H7 (cell line): ENCODE results near the gene KCNMA1. TPM values are rescaled to one million over a fixed set of nuclear protein-coding genes. Genes with fewer than 3 reads are reported as not detected.

Experiments used
- DNase-seq: peaks from one replicate; pipeline ENCODE4 v3.0.0; 2012
- H3K27me3 ChIP-seq: 2 replicates; pipeline ENCODE4 v1.6.0; 2011; ENCODE audit warnings: mild to moderate bottlenecking, low read length; ENCODE audit not compliant: control insufficient read depth, insufficient read depth
- H3K36me3 ChIP-seq: replicated peaks from 2 replicates; pipeline ENCODE4 v1.5.1; 2011; ENCODE audit warnings: low read length; ENCODE audit not compliant: control insufficient read depth, insufficient read depth
- H3K4me3 ChIP-seq: 2 replicates; pipeline ENCODE4 v1.5.1; 2011; ENCODE audit warnings: low read depth, mild to moderate bottlenecking, control low read depth, low read length, moderate library complexity; ENCODE audit not compliant: insufficient read depth
- total RNA-seq: library from RNA; depleted of rRNA; stranded (reverse); fragments of >200 nt; shearing (Covaris generic); gene quantifications from 2 replicates; pipeline ENCODE4 v1.2.3, GENCODE V29; 2014

Gene KCNMA1
- total RNA-seq, 1 experiment from 2014 or later = 0.94 TPM

DNA sequence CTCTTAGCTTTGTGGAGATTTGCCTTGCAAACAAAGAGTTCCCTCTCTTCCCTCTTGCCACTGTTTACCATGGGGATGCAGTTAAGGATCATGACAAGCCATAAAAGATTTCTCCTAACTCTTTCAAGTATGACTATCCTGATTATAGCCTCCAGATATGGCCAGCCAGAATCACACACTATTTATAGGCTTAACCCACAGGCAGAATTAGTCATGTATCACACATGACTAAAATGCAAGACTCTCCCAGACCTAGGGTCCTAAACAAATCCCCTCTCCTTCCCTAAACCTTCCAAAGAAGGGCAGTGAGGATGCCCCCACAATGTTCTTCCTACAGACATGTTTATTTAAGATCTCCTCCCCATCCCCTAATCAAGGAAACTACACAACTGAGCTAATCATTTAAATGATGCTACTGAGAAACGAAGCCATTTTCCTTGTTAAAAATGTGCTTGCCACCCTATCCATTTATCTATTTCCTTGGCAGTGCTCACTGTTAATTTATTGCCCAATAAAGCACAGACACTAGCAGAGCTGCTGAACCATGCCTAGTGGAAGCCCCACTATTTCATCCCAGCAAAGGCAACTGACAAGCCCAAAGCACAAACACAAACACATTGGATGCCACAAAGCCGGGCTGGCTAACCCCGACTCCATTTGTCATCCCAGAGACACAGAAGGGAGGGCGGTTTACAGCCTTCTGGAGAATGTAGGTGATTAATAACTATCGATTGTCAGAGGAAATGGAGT is 363.4 kb downstream of the KCNMA1 start:
- Histone ChIP-seq H3K27me3 (no peaks in the 10 kb centered on the region), H3K36me3 (no peaks in the 10 kb centered on the region), H3K4me3 (no peak overlapping the region)
- no peak for DNase-seq

DNA sequence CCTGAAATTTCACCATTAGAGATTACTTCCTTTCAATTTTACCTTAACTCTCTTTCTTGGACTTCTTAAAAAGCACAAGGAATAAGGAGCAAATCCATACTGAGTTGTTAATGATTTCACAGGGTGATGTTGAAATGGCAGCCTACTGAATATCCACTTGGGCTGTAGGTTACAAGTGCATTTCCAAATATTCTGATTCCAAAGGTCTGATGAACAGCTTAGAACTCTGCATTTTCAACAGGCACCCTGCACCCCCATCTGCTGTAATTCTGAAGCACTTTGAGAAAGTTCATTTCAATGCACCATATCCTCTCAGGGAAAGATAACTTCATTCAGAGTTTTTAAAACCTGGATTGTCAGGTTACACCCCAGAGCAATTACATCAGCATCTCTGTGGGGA is 368.4 kb downstream of the KCNMA1 start:
- DNase-seq = no peak
- no peaks in the 10 kb centered on the region for H3K36me3 ChIP-seq
- no peak overlapping the region for H3K4me3 ChIP-seq
- no peaks in the 10 kb centered on the region for H3K27me3 ChIP-seq

DNA sequence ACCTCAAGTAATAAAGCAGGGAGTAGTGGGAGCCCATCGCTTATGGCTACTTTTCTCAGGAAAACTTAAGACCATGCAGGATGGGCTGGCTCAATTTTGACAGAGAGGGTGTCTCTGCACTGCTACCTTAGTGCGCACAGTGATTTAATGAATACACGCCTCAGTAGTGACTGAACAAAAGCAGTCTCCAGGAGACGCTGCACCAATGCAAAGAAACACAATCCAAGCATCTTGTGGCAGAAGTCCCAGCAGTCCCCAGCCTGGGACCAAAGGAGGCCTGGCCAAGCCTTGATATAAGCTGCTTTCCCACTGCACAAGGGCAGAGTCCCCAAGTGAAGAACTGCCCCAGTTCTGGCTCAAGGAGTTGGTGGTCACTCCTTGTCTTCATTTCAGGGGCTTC is 368.9 kb downstream of the KCNMA1 start:
- no peak for DNase-seq
- Histone ChIP-seq H3K36me3 (no peaks in the 10 kb centered on the region), H3K27me3 (no peaks in the 10 kb centered on the region), H3K4me3 (no peak overlapping the region)

DNA sequence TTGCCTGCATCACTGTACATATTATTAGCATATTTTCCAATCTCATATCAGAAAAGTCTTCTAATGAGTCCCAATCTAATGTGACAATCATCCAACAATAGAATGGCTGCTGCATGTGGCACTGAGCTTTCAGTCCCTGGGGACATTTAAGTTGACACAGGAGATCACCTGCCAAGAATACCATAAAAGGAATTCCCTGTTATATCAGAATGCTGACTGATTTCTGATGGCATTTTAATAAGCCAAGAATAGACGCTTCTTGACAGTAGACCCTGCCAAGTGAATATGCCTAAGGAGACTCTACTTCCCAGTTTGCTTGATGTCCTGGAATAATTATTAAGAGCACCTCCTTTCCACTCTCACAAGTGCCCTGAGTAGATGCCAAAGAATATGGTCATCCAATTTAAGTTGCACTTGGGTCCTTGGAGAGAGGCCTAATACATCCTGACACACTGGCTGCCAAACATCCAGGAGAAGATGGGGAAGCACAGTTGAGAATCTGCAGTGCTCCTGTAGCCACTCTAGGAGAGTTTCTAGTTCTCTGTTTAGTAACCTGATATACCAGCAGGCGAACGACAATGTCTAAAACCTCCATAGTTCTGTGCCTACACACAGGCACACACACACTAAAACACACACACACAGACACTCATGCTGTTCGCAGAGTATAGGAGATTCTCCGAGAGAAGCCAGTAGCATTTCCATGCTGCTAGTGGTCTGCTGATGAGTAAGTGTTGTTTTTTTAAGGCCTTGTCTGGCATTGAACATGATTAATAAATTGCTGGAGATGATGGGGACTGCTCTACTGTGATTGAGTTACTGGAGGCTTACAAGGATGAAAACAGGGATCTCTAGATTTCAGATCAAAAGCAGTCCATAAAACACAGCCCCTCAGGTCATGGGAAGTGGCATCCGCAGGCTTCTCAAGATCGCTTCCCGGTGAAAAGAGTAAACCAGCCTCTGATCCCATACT is 369.6 kb downstream of the KCNMA1 start:
- Histone ChIP-seq H3K27me3 (no peaks in the 10 kb centered on the region), H3K36me3 (no peaks in the 10 kb centered on the region), H3K4me3 (no peak overlapping the region)
- DNase-seq = no peak

DNA sequence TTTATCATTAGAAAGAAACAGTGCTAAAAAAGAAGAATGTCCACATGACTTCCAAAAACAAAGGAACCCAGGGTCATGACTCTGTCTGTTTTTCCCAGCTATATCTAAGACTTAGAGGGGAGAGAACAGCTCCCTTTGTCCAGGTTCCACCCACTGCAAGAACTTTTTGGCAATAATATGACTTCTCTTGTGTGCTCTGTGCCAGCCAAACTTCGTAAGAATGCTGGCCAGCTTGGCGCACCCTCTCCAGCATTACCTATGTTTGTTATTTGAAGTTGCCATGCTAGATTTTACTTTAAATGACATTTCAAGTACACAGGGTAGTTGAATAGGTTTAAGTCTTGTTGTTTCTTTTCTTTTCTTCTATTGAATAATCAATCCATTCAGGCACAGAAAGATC is 371.4 kb downstream of the KCNMA1 start:
- Histone ChIP-seq H3K4me3 (no peak overlapping the region), H3K27me3 (no peaks in the 10 kb centered on the region), H3K36me3 (no peaks in the 10 kb centered on the region)
- DNase-seq = no peak

DNA sequence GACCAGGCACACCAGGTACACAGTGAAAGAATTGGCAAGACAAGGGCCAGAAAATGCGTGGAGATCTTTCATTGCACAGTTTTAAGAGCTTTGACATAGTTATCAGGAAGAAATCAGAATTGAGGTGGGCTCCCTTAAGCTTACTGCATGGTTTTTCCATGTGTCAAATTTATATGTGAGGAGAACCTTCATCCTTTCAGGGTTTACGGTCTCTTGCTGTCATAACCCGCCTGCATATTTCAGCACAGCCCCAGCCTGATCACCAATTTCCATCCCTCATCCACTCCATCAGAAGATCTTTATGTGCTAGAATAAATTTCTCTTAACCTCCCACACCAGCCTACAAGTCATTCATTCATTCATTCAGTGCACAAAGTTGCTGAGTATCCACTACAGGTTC is 373.1 kb downstream of the KCNMA1 start:
- Histone ChIP-seq H3K36me3 (no peaks in the 10 kb centered on the region), H3K27me3 (no peaks in the 10 kb centered on the region), H3K4me3 (no peak overlapping the region)
- DNase-seq = no peak

DNA sequence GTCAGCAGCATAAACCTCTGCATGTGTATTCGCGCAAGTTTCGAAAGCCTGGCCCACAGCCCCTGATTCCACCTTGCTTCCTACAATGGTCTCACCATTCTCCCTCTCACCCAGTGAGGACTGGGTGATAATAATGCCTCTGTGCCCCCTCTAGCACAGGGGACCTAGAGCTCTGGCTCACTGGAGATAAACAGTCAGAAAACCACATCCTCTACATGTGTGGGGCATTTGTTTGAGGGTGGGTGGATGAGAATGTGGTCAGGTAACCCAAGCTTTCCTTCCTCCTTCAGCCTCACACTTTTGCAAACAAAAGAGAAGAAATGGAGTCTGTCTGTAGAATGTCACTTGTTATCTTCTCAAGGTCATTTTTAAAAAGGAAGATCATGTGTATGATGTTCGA is 373.5 kb downstream of the KCNMA1 start:
- Histone ChIP-seq H3K36me3 (no peaks in the 10 kb centered on the region), H3K27me3 (no peaks in the 10 kb centered on the region), H3K4me3 (no peak overlapping the region)
- DNase-seq = no peak

DNA sequence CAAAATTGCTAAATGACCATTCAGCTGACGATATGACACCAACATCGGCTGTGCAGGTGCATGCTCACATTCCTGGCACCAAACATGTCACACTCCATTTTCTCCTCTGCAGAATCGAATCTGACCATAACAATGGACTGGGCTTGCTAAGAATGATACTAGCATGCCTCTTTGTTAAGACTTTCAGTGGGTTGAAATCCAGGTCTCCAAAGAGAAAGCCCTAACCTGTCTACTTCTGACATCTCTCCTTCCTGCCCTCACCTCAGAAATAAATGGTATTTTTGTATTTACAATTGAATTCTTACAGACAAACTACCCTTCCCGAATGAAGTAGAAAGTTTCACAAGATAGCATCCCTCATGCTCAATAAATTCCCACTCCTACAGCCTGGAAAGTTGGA is 373.9 kb downstream of the KCNMA1 start:
- no peaks in the 10 kb centered on the region for H3K27me3 ChIP-seq
- H3K4me3 ChIP-seq = no peak overlapping the region
- DNase-seq = no peak
- no peaks in the 10 kb centered on the region for H3K36me3 ChIP-seq

DNA sequence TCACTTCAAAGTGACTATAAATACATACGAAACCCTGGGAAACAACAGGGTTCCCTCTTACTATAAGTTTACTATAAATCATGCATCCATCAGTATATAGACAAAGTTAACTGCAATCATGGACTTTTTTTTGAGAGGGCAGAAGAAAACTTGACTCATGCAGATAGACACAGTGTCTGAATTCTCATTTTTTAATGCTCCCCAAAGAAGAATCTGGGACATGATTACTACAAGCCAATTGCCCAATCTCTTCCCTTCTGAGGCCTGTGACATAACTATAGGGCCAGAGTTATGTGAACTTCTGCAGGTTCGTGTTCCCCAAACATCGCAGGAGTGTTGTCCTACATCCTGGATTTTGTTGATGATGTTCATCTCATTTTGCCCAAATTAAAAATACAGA is 376.5 kb downstream of the KCNMA1 start:
- H3K27me3 ChIP-seq = no peaks in the 10 kb centered on the region

DNA sequence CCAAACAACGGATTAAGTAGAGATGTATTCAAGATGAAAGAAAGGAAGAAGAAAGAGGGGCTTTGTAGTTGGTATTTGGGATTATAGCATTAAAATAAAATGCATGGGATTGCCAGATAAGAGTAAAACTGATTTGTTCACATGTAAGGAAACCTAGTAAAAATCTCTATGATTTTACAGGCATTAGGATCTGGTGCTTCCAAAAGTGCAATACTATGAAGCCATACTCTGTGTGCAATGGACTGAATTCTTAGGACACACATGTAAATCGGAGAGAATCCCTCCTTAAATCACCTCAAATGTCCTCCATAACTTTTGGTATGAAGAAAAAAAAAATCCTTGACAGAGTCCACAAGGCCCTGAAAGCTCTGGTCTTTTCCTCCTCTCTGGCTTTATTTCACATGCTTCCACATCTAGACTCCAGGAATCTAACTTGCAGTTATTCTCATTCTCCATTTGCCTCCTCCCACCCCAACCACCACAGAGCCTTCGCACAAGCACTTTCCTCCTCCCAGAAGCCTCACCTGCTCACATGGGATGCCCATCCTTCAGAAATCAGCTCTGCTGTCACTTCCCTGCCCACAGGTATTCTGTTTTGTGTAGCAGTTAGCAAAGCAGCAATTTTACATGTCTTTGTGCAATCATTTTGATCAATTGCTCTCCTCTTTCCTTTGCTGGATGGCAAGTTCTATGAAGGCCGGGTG is 378.3 kb downstream of the KCNMA1 start:
- Histone ChIP-seq H3K27me3 (no peaks in the 10 kb centered on the region), H3K36me3 (no peaks in the 10 kb centered on the region), H3K4me3 (no peak overlapping the region)
- no peak for DNase-seq

More for the DNA sequence above, 376.5 kb downstream of the KCNMA1 start:
- no peaks in the 10 kb centered on the region for H3K36me3 ChIP-seq
- no peak overlapping the region for H3K4me3 ChIP-seq
- DNase-seq = no peak

DNA sequence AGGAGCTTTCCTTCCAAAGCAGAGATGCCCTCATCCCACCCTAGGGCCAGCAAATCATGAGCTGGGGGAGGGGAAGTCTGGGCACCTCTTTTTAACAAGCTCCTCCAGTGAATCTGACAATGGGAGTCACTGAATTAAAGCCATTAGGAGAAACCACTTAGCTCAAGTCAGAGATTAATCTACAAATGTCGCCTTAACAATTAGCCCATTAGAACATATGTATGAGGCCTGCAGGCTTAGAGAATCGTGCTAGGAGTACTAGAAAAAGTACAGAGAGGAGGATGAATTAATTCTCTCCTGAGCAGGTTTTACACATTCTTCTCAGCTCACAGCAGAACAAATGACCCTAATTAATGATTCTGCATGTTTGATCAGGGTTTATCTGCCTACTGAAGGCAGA is 381.3 kb downstream of the KCNMA1 start:
- no peaks in the 10 kb centered on the region for H3K27me3 ChIP-seq
- no peak for DNase-seq
- no peaks in the 10 kb centered on the region for H3K36me3 ChIP-seq
- no peak overlapping the region for H3K4me3 ChIP-seq

DNA sequence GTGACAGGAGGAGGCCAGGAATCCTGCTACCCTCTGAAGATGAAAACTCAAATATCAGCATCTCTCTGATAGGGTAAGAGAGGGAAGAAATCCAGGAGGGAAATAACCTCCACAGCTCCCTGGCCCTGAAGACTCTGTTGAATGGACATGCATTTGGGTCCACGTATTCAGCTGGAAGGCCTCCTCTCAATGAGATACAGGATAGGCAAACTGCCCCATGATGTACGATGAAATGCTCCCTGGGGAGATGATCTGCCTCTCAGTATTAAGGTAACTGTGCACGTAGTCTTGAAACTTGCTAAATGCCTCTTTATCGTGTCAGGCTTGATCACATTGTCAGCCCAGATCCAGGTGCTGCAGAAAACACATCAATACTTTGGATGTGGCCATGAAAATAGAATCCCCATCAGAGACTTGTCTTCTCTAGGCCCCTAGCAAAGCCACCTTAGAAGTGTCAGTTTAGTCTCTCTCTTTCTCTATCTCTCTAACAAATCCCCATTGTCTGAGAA is 384.0 kb downstream of the KCNMA1 start:
- no peaks in the 10 kb centered on the region for H3K36me3 ChIP-seq
- no peak for DNase-seq
- H3K27me3 ChIP-seq = no peaks in the 10 kb centered on the region
- H3K4me3 ChIP-seq = no peak overlapping the region

DNA sequence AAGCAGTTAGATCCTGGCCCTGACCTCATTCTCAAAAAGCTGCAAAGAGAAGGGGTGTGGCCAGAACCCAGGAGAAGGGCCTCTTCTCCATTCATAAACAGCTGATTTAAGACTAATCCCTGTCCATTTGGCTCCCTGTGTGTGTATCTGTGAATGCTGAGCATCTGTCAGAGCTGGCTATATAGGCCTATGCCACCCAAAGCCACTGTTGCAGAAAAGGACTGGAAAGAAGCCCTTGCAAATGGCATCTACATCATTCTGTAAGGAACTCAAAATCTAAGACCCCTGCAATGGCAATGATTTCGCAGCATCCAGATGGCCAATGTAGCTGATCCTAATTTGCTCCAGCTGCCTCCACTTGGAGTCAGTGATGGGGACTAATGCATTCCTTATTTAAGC is 384.5 kb downstream of the KCNMA1 start:
- Histone ChIP-seq H3K4me3 (no peak overlapping the region), H3K27me3 (no peaks in the 10 kb centered on the region), H3K36me3 (no peaks in the 10 kb centered on the region)
- DNase-seq = no peak

DNA sequence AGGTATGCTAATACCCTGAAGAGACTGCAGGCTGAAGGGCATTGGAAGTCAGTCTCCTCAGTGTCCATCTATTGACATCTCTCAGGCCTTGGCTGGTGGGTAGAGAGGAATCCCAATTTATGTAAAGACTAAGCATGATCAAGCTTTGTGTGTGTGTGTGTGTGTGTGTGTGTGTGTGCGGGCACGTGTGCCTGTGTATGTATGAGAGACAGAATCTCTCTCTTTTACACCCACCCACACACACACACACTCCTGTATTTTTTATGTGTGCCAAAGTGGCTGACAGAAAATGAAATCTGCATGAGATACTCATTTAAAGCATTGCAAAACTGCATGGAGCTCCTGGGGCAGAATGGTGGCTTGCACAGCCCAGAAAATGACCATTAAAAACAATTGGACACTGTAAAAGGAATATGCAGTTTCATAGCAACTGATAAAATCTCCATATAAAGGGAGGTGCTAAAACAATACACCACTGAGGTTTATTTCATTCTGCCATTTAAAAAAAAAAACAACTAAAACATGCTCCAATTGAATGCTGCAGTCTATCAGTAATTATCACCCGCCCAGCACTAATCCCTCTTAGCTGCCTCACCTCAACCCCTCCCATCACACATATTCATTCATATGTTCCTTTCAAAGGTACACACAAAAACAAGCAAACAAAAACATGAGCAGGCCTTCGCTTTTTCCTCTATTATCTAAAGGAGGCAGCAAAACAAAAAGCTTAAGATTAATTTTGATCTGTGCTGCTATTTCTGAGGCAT is 385.0 kb downstream of the KCNMA1 start:
- DNase-seq = no peak
- Histone ChIP-seq H3K4me3 (no peak overlapping the region), H3K27me3 (no peaks in the 10 kb centered on the region), H3K36me3 (no peaks in the 10 kb centered on the region)
